HG03045 (cell line): ENCODE data around the gene DPH6.
"Not testable (repeated sequence)": the region's sequence is repeated elsewhere in the genome, so short reads cannot be mapped to it uniquely, and the experiment has no call there.

Source experiments
- ATAC-seq: cut with Tn5 transposase; IDR thresholded peaks from one replicate; pipeline ENCODE4 v1.9.1; 2021; ENCODE audit warnings: mild to moderate bottlenecking, moderate library complexity; ENCODE audit not compliant: unreplicated experiment

The DPH6 gene

GRCh38 chr15:35351059-35351458 lies 194.9 kb downstream of the DPH6 start:
- no peak for ATAC-seq

- no peak for ATAC-seq
These were observed 196.0 kb downstream of the DPH6 start for GRCh38 chr15:35349916-35350315.

- ATAC-seq = no peak
These were observed 215.0 kb downstream of the DPH6 start for GRCh38 chr15:35330916-35331315.

GRCh38 chr15:35330048-35330695 lies 215.8 kb downstream of the DPH6 start:
- ATAC-seq = no peak

- no peak for ATAC-seq
These were observed 216.4 kb downstream of the DPH6 start for GRCh38 chr15:35329521-35329961.

DNA sequence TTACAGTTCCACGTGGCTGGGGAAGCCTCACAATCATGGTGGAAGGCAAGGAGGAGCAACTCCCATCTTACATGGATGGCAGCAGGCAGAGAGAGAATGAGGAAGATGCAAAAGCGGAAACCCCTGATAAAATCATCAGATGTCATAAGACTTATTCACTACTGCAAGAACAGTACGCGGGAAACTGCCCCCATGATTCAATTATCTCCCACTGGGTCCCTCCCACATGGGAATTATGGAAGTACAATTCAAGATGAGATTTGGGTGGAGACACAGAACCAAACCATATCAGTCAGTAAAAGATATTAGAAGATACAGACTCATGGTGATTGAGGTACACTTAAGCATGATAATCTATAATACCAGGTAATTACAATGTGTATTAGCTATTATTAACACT lies 217.1 kb downstream of the DPH6 start:
- ATAC-seq = not testable (repeated sequence)

GRCh38 chr15:35327789-35328188 lies 218.2 kb downstream of the DPH6 start:
- ATAC-seq = no peak

DNA sequence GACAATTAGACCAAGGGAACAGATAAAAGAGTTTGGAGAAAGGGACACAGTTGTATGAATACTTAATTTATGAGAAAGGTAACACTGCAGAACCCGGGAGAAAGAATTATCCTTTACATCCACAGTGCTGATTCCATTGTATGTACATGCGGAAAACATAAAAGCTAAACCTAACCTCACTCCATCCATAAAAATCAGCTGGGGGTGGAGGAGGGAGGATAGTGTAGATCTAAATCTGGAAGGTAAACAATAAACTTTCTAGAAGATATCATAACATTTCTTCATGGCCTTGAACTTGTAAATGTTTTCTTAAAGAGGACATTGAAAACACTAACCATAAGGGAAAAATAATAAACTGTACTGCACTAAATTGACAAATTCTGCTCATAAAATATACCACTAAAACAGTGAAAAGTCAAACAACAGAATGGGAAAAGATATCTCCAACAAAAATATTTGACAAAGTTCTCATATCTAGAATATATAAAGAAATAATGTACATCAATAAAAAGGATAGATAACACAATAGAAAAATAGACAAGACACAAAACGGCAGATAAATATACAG lies 220.5 kb downstream of the DPH6 start:
- no peak for ATAC-seq

DNA sequence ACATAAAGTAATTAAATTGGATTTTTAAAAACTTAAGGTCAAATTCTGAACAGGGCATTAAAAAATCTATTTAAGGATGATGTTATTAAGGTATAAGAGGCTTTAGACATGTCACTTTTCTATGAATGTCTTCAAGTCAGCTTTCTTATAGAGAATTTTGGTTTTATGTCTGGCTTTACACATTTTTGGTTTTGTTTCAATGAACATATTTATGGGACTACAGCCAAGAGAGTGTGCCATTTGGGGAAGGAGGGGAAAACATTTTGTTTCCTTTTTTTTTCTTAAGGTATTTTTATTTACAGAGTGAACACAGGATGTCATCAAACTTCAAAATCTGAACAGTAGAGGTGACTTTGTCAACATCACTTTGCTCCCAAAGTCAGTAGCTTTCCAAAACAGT lies 222.8 kb downstream of the DPH6 start:
- ATAC-seq = no peak

GRCh38 chr15:35321926-35322325 lies 224.0 kb downstream of the DPH6 start:
- no peak for ATAC-seq

DNA sequence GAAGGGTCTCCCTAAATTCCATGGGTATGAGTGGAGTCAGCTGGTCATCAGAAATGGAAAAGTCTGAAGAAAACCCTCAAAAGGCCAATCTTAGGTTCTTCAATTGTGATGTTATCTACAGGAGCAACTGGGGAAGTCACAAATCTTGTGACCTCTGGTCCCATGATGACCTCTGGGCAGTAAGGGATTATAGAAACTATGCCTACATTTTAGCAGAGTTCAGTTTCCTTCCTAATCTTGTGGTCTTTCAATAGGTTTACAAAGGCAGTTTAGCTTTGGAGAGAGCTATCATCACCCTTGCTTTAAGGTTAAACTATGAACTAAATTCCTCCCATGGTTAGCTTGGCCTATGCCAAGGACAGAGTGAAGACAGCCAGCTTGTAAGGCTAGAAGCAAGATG lies 225.1 kb downstream of the DPH6 start:
- no peak for ATAC-seq
